Common myeloid progenitor, CD34-positive (primary cell): ENCODE measurements around the gene HDAC4.

ENCODE experiments used
- CTCF ChIA-PET: fragments of 350-600 bp; sonication (Branson Sonifier 250); formaldehyde crosslinking; loops from one replicate; lab custom pipeline; 2021; ENCODE audit warnings: antibody characterized with exemption; lab: Charles Lee
- POLR2A ChIA-PET: fragments of 350-600 bp; sonication (Branson Sonifier 250); formaldehyde crosslinking; loops from one replicate; lab custom pipeline; 2021; ENCODE audit warnings: antibody characterized with exemption; lab: Charles Lee
- DNase-seq, 3 donors: peaks; one replicate each; pipeline versions ENCODE4 v3.0.0 to v3.0.0-alpha.2; 2013
- H3K27ac ChIP-seq, 2 experiments: 1 replicate in 1 of 2; 2 replicates in 1 of 2; pipeline ENCODE4 v1.7.0; 2013; ENCODE audit warnings: inconsistent platforms in 2 of 2, low read length in 2 of 2, mild to moderate bottlenecking in 2 of 2, low read depth in 1 of 2, moderate library complexity in 1 of 2; ENCODE audit not compliant: severe bottlenecking in 2 of 2, insufficient read depth in 1 of 2, poor library complexity in 1 of 2
- H3K27me3 ChIP-seq, 5 experiments: replicated peaks in 2 of 5; 1 replicate in 3 of 5; 2 replicates in 2 of 5; pipeline versions ENCODE4 v1.6.1 to v1.7.0; 2013; ENCODE audit warnings: low read length in 4 of 5, mild to moderate bottlenecking in 2 of 5, moderate library complexity in 2 of 5, inconsistent platforms in 1 of 5; ENCODE audit not compliant: insufficient read depth in 5 of 5, control insufficient read depth in 4 of 5
- H3K36me3 ChIP-seq, 4 experiments: 1 replicate in 2 of 4; 2 replicates in 2 of 4; pipeline versions ENCODE4 v1.6.1 to v1.7.0; 2013; ENCODE audit warnings: low read length in 3 of 4, control low read depth in 1 of 4, mild to moderate bottlenecking in 1 of 4; ENCODE audit not compliant: control insufficient read depth in 4 of 4, insufficient read depth in 4 of 4
- H3K4me1 ChIP-seq, 4 experiments: 1 replicate in 3 of 4; 2 replicates in 1 of 4; pipeline versions ENCODE4 v1.6.1 to v1.7.1; 2013; ENCODE audit warnings: low read length in 3 of 4, mild to moderate bottlenecking in 3 of 4, control low read depth in 1 of 4, inconsistent platforms in 1 of 4, moderate library complexity in 1 of 4; ENCODE audit not compliant: control insufficient read depth in 4 of 4, insufficient read depth in 4 of 4; ENCODE audit errors: control extremely low read depth in 1 of 4
- H3K4me3 ChIP-seq, 7 experiments: 1 replicate in 4 of 7; 2 replicates in 3 of 7; pipeline versions ENCODE4 v1.5.1 to v1.7.0; 2013; ENCODE audit warnings: mild to moderate bottlenecking in 7 of 7, low read length in 6 of 7, moderate library complexity in 6 of 7, inconsistent platforms in 2 of 7, low read depth in 2 of 7, control low read depth in 1 of 7; ENCODE audit not compliant: insufficient read depth in 4 of 7, control insufficient read depth in 1 of 7; ENCODE audit errors: extremely low read depth in 1 of 7
- H3K9me3 ChIP-seq, 5 experiments: 1 replicate in 4 of 5; 2 replicates in 1 of 5; pipeline versions ENCODE4 v1.6.1 to v1.7.1; 2013; ENCODE audit warnings: low read length in 4 of 5, mild to moderate bottlenecking in 2 of 5, inconsistent platforms in 1 of 5, low read depth in 1 of 5, moderate library complexity in 1 of 5; ENCODE audit not compliant: control insufficient read depth in 4 of 5, insufficient read depth in 2 of 5; ENCODE audit errors: control extremely low read depth in 1 of 5
- WGBS: methylation state at CpG from one replicate; pipeline ENCODE4 v1.1.5; 2013; ENCODE audit not compliant: insufficient coverage; 5-methylcytosine and 5-hydroxymethylcytosine counted together

The HDAC4 gene

DNA sequence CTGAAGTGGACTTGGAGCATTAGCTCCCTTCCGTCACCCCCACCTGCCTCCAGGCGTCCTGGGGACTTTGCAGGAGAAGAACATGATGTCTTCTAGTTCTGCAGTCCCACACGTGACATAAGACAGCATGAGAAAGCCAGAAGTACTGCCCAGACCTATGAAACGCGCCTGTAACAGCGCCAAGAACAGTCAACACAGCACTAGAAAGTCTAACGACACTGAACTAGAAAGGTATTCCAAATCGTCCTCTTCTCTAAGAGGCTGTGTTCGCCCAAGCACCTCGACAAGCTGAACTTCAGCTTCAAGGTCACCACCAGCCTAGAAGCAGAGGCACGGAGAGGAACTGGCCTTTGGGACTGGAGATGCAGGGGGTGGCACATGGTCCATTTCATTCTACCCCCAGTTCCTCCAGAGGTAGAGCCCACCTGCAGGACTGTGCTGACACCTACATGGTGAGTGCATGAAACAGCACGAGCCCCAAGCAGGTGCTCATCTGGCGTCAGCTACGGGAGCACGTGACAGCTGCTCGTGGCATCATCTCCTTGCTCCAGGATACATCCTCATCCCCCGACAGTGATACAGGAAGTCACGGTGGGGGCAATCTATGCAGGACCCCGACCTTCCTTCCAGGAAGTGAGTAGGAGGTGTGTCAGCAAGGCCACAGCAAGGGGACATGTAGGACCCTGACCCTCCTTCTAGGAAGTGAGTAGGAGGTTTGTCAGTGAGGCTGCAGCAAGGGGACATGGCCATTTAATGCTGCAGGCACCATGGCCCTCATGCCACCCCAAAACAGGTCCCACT is 3.7 kb downstream of the HDAC4 start:
- 88% methylated on average over 19 of the region's 19 CpGs for WGBS
- CTCF ChIA-PET: interaction anchor here (1.5 to 1.9 kb wide), 2 partner anchors 16 to 253 kb away, joined by 5 to 7 read pairs; no protein-coding TSS in a partner anchor
- DNase-seq: peak in 1 of 3 donors; percentile 26
- peaks cover 5 to 19% (median 15%) of the 10 kb centered on the region in 4 experiments for H3K4me1 ChIP-seq
- H3K36me3 ChIP-seq: no peaks in the 10 kb centered on the region
- no peaks in the 10 kb centered on the region for H3K27me3 ChIP-seq
- H3K27ac ChIP-seq: no peak overlapping the region
- POLR2A ChIA-PET: no interaction called here
- no peaks in the 10 kb centered on the region for H3K9me3 ChIP-seq
- no peak overlapping the region for H3K4me3 ChIP-seq

DNA sequence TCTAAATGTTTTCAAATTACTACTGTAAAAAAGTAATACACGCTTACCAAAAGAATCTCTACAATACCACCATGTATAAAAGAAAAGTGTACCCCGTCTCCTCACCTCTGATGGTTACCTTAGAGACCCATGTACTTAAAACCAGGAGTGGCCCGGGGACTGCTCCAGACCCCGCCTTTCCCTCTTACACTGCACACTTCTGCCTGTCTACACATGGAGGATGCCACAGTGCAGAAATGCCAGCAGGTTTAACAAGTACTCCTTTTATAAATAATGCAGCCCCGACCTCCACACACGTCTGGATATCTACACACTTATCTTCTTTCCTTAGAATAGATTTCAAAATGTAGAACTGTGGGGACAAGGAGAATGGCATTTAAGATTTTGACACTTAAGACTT is 5.3 kb downstream of the HDAC4 start:
- Histone ChIP-seq H3K9me3 (no peaks in the 10 kb centered on the region), H3K36me3 (peaks cover 0 to 3% (median 0%) of the 10 kb centered on the region in 4 experiments), H3K27me3 (no peaks in the 10 kb centered on the region), H3K4me3 (no peak overlapping the region), H3K4me1 (peaks cover 5 to 14% (median 12%) of the 10 kb centered on the region in 4 experiments), H3K27ac (no peak overlapping the region)
- DNase-seq: no peak
- 93% methylated on average over 3 of the region's 6 CpGs for WGBS
- ChIA-PET POLR2A (no interaction called here), CTCF (no interaction called here)

DNA sequence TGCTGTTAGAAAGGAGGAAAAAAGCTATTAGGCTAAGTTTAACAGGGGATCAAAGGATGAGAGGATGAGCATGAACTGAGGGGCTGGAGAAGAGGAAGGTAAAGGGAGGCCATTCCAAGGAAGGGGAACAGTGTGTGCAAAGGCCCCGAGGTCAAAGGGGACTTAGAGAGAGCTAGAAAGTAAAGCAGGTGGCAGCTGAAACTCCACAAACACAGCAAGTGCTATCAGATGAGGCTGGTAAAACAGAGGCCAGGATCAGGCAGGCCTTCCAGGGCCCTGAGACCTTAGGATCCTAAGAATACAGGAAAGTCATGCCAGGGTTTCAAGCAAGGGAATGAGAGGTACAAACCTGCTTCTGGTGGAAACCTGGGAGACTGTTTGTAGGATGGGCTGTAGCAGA is 5.8 kb downstream of the HDAC4 start:
- 100% methylated on average over 1 of the region's 1 CpG for WGBS
- ChIA-PET CTCF (no interaction called here), POLR2A (no interaction called here)
- Histone ChIP-seq H3K4me1 (peaks cover 5 to 14% (median 12%) of the 10 kb centered on the region in 4 experiments), H3K4me3 (no peak overlapping the region), H3K27ac (no peak overlapping the region), H3K36me3 (peaks cover 0 to 3% (median 0%) of the 10 kb centered on the region in 4 experiments), H3K27me3 (no peaks in the 10 kb centered on the region), H3K9me3 (no peaks in the 10 kb centered on the region)
- DNase-seq: no peak

DNA sequence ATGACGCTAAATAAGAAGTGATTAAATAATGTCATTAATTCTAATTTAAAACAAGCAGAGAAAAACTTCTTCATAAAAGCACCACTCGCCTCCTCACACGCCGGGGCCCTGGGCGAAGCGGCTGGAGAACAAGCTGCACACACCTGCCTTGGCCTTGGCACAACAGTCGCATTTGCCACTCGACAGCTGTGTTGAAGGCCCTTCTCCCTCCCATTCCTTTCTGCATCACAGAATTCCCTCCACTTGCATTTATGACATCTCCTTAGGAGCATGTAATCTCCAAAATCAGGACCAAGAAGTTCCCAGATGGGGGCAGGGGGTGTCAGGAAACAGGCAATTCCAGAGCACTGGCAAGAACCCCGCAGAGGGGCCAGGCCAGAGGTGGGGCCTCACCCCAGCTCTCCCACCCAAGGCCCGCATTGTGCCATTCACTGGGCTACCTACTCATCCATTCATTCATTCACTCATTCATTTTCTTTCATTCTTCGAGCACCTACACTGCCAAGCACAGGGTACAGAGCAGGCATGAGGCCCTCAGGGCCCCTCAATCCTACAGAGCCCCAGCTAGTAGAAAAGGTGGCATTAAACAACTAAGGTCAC is 6.4 kb downstream of the HDAC4 start:
- POLR2A ChIA-PET: no interaction called here
- DNase-seq: no peak
- CTCF ChIA-PET: no interaction called here
- no peaks in the 10 kb centered on the region for H3K27me3 ChIP-seq
- no peaks in the 10 kb centered on the region for H3K9me3 ChIP-seq
- 97% methylated on average over 8 of the region's 11 CpGs for WGBS
- H3K36me3 ChIP-seq: peaks cover 0 to 3% (median under 1%) of the 10 kb centered on the region in 4 experiments
- no peak overlapping the region for H3K27ac ChIP-seq
- no peak overlapping the region for H3K4me3 ChIP-seq
- H3K4me1 ChIP-seq: peaks cover 2 to 9% (median 8%) of the 10 kb centered on the region in 4 experiments

DNA sequence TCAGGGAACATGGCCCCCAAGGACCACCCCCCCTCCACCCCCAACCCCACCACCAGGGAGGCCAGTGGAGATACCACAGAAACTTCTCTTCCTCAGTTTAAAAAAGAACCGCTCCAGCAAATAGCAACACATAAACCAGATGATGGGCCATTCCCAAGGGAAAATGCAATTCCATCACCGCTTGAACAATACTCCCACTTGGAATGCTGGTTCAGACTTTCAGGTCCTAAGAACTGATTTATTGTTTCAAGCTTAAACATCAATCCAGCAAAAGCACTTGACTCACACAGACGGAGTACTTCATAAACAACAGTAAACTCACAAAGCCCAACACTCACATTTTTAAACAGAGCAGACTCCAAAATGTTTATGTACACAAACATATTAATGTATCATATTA is 6.9 kb downstream of the HDAC4 start:
- Histone ChIP-seq H3K9me3 (no peaks in the 10 kb centered on the region), H3K4me1 (peaks cover 0 to 4% (median 3%) of the 10 kb centered on the region in 4 experiments), H3K27ac (no peak overlapping the region), H3K4me3 (no peak overlapping the region), H3K27me3 (no peaks in the 10 kb centered on the region), H3K36me3 (peaks cover 0 to 5% (median 1%) of the 10 kb centered on the region in 4 experiments)
- POLR2A ChIA-PET: no interaction called here
- CTCF ChIA-PET: no interaction called here
- WGBS: 100% methylated on average over 1 of the region's 3 CpGs
- no peak for DNase-seq

DNA sequence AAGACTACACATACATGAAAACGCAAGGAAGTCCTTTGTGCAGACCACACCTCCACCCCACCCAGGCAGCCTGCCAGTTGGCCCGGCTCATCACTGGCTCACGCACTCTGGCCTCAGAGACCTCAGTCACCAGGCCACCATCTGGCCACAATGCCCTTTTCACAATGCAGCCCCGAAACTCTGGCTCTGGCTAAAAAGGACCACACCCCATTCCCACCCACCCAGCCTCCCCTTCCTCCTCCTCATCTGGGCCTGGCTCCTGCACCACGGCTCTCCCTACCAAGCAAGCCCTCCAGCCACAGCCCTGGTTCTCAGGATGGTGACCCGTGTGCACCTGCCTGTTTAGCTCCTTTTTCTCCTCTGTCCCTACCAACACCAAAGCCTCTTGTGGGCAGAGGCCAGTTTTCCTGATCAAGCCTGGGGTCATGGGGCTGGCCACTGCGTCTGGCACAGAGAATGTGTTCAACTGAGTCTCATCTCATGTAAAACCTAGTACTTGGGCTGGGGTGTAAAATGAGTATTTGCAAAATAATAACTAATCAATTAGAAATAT is 7.4 kb downstream of the HDAC4 start:
- no peaks in the 10 kb centered on the region for H3K27me3 ChIP-seq
- DNase-seq: no peak
- peaks cover 0 to 5% (median 1%) of the 10 kb centered on the region in 4 experiments for H3K36me3 ChIP-seq
- 91% methylated on average over 4 of the region's 7 CpGs for WGBS
- no peaks in the 10 kb centered on the region for H3K9me3 ChIP-seq
- H3K27ac ChIP-seq: no peak overlapping the region
- H3K4me3 ChIP-seq: no peak overlapping the region
- no peaks in the 10 kb centered on the region for H3K4me1 ChIP-seq
- ChIA-PET POLR2A (no interaction called here), CTCF (interaction anchor here (1.3 kb wide), 1 partner anchor 12 kb away, joined by 3 read pairs; no protein-coding TSS in a partner anchor)
